Measurements from ENCODE around the gene CDC42BPA.

DNA sequence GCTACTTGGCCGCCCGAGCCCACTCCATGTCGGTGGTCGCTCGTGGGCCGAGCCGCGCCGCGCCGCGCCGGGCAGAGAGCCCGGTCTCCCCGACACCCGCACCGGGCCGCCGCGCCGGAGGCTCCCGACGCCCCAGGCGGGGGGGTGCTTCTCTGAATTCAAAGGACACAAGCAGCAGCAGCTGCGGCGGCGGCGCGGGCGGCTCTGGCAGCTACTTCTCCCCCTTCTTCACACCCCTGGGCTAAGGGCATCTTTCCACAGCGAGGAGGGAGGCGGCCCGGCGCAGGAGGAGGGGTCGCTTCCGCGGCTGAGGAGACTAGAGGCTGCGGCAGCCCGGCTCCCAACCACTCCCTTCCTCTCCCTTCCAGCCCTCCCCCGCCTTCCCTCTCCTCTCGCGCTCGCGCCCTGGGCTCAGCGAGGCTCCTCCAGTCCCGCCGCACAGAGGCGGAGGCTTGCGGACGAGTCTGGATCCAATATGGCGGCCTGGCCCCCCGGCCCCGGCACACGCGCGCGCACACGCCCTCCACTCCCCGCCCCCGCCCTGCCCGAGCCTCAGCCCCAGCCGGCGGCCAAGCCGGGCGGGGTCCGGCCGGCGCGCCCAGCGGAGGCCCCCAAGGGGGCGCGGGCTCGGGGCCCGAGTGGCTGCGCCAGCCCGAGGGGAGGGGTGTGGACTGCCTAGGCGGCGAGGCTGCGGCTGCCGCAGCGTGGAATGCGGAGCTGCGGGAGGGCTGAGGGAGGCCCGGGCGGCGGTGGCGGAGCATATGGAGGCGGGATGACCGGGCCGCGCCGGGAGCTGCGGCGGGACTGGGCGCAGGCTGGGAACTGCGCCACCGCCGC lies at the start of gene CDC42BPA:
- TF ChIP-seq POLR2A (IDR thresholded peaks at IDR 0.05; ENCODE audit: control extremely low read depth in 1 of 2, low read depth in 2 of 2, low read length in 2 of 2): peak; percentile 6 to 68; a peak in 2 of 3 replicates
- TF ChIP-seq, protein P1, sequence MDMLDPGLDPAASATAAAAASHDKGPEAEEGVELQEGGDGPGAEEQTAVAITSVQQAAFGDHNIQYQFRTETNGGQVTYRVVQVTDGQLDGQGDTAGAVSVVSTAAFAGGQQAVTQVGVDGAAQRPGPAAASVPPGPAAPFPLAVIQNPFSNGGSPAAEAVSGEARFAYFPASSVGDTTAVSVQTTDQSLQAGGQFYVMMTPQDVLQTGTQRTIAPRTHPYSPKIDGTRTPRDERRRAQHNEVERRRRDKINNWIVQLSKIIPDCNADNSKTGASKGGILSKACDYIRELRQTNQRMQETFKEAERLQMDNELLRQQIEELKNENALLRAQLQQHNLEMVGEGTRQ (IDR thresholded peaks at IDR 0.05; ENCODE audit: low read length): no peak
- no peak for TF ChIP-seq JUND (IDR thresholded peaks at IDR 0.05; ENCODE audit: low read length)

Data from H1 (cell line).